Measurements from ENCODE around the gene SLC35F4.

GRCh38 chr14:57686304-57686703, 179.6 kb downstream of the SLC35F4 start:
- TF ChIP-seq RFX5 (IDR thresholded peaks at IDR 0.05; ENCODE audit: borderline replicate concordance, low read depth, low read length) (no peak), RAD21 (IDR thresholded peaks at IDR 0.05 in 1 of 2, conservative IDR thresholded peaks at IDR 0.05 in 1 of 2; ENCODE audit: low read depth in 2 of 2, low read length in 2 of 2) (no peak), CHD7 (IDR thresholded peaks at IDR 0.05; ENCODE audit: insufficient replicate concordance, low read length) (no peak), EZH2 (IDR thresholded peaks at IDR 0.05; ENCODE audit: low read depth, low read length, severe bottlenecking) (no peak), POLR2A (IDR thresholded peaks at IDR 0.05; ENCODE audit: control extremely low read depth in 1 of 2, low read depth in 2 of 2, low read length in 2 of 2) (no peak), GTF2F1 (IDR thresholded peaks at IDR 0.05; ENCODE audit: borderline replicate concordance, low read depth, low read length) (no peak)
- TF ChIP-seq, protein P1, sequence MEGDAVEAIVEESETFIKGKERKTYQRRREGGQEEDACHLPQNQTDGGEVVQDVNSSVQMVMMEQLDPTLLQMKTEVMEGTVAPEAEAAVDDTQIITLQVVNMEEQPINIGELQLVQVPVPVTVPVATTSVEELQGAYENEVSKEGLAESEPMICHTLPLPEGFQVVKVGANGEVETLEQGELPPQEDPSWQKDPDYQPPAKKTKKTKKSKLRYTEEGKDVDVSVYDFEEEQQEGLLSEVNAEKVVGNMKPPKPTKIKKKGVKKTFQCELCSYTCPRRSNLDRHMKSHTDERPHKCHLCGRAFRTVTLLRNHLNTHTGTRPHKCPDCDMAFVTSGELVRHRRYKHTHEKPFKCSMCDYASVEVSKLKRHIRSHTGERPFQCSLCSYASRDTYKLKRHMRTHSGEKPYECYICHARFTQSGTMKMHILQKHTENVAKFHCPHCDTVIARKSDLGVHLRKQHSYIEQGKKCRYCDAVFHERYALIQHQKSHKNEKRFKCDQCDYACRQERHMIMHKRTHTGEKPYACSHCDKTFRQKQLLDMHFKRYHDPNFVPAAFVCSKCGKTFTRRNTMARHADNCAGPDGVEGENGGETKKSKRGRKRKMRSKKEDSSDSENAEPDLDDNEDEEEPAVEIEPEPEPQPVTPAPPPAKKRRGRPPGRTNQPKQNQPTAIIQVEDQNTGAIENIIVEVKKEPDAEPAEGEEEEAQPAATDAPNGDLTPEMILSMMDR (IDR thresholded peaks at IDR 0.05; ENCODE audit: control extremely low read depth in 1 of 3, insufficient read depth in 1 of 3, low read depth in 1 of 3, low read length in 3 of 3): no peak
